ENCODE results near the gene FUZ. TPM values are rescaled to one million over a fixed set of nuclear protein-coding genes. Genes with fewer than 3 reads are reported as not detected.

The FUZ gene
- total and polyA plus RNA-seq, 4 donors: 3.8 to 12.5 (median 7.0) TPM

DNA sequence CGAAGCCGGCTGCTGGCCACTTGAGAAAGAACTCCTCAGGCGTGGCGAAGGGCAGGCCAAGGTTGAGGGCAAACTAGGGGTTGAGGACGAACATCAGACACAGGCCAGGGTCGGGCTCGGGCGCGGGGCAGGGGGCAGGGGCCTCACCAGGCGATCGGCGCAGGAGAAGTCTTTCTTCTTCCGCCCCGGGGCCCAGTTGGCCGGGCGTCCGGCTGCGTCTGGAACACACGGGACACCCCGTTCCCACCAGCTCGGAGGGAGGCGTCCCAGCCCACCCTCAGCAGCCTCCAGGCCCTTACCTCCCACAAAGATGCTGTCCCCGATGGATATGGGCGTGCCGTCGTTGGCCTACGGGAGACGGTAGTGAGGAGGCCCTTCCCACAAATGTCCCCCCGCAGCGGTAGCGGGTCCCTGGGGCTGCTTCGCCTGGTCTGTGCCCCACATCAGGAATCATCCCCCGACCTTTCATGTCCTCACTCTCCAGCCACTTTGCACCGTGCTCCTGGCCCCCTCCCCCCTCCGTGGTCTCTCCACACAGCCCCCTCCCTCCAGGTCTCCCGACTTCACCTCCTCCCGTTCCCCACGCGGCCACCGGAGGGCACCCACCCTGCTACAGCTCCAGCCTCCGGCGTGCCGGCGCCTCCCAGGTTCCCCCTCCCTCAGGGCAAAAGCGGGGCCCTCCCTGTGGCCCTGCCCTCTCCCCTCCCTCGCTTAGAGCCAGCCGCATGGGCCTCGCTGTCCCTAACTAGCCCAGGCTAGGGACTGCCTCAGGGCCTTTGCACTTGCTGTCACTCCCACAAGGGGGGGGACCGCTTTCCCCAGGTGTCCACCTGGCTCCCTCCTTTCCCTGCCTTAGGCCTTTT is 49.5 kb upstream of the FUZ start:
- WGBS: 89% methylated on average over 49 of the region's 49 CpGs
- H3K27ac ChIP-seq (ENCODE audit: low read depth in 1 of 2, low read length in 2 of 2): no peak overlapping the region

DNA sequence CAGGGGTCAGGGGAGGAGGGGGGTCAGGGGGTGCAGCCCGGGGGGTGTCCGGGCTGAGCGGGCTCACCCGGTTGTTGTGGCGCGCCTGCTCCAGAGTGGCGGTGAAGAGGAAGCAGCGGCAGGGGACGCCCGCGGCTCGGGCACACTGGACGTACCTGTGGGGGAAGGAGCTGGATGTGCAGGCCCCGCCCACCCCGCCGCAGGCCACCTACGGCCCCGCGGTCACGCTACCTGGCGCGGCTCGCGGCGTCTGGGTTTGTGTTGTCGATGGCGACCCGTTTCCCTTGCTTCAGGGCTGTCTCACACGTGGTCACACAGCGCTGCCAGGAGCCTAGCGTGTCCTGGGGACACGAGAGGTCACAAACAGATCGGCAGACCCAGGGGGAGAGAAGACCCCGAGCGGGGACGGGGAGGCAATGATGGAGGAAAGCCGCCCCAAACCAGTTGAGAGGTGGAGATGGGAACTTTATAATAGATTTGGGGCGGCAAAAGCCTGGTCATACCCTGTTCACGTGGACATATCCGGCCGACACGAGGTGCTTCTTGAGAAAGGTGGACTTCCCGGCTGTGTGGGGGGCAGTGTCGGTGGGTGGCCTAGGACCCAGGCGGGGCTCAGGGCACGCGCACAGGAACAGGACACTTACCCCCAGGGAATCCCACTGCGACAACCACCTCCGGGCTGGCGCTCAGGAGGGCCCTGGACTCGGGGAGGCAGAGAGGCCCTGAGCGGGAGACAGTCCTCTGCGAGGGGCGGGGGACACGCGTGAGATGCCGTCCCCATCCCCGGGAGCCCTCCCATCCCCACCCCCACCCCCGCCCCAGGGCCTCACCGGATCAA is 48.7 kb upstream of the FUZ start:
- WGBS: 90% methylated on average over 60 of the region's 60 CpGs
- DNase-seq (ENCODE audit: low spot score): no peak
- Histone ChIP-seq H3K4me3 (ENCODE audit: low read depth in 1 of 3, low read length in 3 of 3) (no peak overlapping the region), H3K9ac (ENCODE audit: low read depth in 1 of 2, low read length in 2 of 2) (no peak overlapping the region), H3K9me3 (ENCODE audit: control insufficient read depth in 4 of 4, low read length in 3 of 4) (no peaks in the 10 kb centered on the region), H3K4me1 (ENCODE audit: control insufficient read depth in 4 of 4, insufficient read depth in 4 of 4, low read length in 3 of 4) (peaks cover 12 to 21% (median 17%) of the 10 kb centered on the region in 4 donors), H3K27me3 (ENCODE audit: control insufficient read depth in 4 of 4, insufficient read depth in 4 of 4, low read length in 3 of 4) (no peaks in the 10 kb centered on the region), H3K36me3 (ENCODE audit: control insufficient read depth in 4 of 4, insufficient read depth in 3 of 4, low read depth in 1 of 4, low read length in 3 of 4) (peaks cover 4 to 57% (median 11%) of the 10 kb centered on the region in 4 donors), H3K27ac (ENCODE audit: low read depth in 1 of 2, low read length in 2 of 2) (no peak overlapping the region)
- TF ChIP-seq FOXA2 (IDR thresholded peaks at IDR 0.05) (no peak), TAF1 (conservative IDR thresholded peaks at IDR 0.05) (no peak), FOXA1 (IDR thresholded peaks at IDR 0.05) (no peak), GABPA (IDR thresholded peaks at IDR 0.05 in 1 of 2, conservative IDR thresholded peaks at IDR 0.05 in 1 of 2) (no peak), HNF4G (IDR thresholded peaks at IDR 0.05) (no peak), HNF4A (conservative IDR thresholded peaks at IDR 0.05) (no peak), RAD21 (IDR thresholded peaks at IDR 0.05) (no peak), JUND (IDR thresholded peaks at IDR 0.05) (no peak), RXRA (IDR thresholded peaks at IDR 0.05) (no peak), YY1 (IDR thresholded peaks at IDR 0.05) (no peak), SP1 (IDR thresholded peaks at IDR 0.05) (no peak), EGR1 (IDR thresholded peaks at IDR 0.05; ENCODE audit: low read depth in 2 of 2) (no peak), NR2F2 (IDR thresholded peaks at IDR 0.05) (no peak)
- TF ChIP-seq, protein P1, sequence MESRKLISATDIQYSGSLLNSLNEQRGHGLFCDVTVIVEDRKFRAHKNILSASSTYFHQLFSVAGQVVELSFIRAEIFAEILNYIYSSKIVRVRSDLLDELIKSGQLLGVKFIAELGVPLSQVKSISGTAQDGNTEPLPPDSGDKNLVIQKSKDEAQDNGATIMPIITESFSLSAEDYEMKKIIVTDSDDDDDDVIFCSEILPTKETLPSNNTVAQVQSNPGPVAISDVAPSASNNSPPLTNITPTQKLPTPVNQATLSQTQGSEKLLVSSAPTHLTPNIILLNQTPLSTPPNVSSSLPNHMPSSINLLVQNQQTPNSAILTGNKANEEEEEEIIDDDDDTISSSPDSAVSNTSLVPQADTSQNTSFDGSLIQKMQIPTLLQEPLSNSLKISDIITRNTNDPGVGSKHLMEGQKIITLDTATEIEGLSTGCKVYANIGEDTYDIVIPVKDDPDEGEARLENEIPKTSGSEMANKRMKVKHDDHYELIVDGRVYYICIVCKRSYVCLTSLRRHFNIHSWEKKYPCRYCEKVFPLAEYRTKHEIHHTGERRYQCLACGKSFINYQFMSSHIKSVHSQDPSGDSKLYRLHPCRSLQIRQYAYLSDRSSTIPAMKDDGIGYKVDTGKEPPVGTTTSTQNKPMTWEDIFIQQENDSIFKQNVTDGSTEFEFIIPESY (IDR thresholded peaks at IDR 0.05): no peak
- TF ChIP-seq, protein P2, sequence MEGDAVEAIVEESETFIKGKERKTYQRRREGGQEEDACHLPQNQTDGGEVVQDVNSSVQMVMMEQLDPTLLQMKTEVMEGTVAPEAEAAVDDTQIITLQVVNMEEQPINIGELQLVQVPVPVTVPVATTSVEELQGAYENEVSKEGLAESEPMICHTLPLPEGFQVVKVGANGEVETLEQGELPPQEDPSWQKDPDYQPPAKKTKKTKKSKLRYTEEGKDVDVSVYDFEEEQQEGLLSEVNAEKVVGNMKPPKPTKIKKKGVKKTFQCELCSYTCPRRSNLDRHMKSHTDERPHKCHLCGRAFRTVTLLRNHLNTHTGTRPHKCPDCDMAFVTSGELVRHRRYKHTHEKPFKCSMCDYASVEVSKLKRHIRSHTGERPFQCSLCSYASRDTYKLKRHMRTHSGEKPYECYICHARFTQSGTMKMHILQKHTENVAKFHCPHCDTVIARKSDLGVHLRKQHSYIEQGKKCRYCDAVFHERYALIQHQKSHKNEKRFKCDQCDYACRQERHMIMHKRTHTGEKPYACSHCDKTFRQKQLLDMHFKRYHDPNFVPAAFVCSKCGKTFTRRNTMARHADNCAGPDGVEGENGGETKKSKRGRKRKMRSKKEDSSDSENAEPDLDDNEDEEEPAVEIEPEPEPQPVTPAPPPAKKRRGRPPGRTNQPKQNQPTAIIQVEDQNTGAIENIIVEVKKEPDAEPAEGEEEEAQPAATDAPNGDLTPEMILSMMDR (IDR thresholded peaks at IDR 0.05; ENCODE audit: low read depth, low read length, missing input control): no peak
- TF ChIP-seq, protein P3, sequence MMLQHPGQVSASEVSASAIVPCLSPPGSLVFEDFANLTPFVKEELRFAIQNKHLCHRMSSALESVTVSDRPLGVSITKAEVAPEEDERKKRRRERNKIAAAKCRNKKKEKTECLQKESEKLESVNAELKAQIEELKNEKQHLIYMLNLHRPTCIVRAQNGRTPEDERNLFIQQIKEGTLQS (IDR thresholded peaks at IDR 0.05): no peak
- TF ChIP-seq, protein P4, sequence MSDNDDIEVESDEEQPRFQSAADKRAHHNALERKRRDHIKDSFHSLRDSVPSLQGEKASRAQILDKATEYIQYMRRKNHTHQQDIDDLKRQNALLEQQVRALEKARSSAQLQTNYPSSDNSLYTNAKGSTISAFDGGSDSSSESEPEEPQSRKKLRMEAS (IDR thresholded peaks at IDR 0.05): no peak
- TF ChIP-seq, protein P5, sequence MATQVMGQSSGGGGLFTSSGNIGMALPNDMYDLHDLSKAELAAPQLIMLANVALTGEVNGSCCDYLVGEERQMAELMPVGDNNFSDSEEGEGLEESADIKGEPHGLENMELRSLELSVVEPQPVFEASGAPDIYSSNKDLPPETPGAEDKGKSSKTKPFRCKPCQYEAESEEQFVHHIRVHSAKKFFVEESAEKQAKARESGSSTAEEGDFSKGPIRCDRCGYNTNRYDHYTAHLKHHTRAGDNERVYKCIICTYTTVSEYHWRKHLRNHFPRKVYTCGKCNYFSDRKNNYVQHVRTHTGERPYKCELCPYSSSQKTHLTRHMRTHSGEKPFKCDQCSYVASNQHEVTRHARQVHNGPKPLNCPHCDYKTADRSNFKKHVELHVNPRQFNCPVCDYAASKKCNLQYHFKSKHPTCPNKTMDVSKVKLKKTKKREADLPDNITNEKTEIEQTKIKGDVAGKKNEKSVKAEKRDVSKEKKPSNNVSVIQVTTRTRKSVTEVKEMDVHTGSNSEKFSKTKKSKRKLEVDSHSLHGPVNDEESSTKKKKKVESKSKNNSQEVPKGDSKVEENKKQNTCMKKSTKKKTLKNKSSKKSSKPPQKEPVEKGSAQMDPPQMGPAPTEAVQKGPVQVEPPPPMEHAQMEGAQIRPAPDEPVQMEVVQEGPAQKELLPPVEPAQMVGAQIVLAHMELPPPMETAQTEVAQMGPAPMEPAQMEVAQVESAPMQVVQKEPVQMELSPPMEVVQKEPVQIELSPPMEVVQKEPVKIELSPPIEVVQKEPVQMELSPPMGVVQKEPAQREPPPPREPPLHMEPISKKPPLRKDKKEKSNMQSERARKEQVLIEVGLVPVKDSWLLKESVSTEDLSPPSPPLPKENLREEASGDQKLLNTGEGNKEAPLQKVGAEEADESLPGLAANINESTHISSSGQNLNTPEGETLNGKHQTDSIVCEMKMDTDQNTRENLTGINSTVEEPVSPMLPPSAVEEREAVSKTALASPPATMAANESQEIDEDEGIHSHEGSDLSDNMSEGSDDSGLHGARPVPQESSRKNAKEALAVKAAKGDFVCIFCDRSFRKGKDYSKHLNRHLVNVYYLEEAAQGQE (IDR thresholded peaks at IDR 0.05): no peak

More for the DNA sequence above, 49.5 kb upstream of the FUZ start:
- Histone ChIP-seq H3K9me3 (ENCODE audit: control insufficient read depth in 4 of 4, low read length in 3 of 4) (no peaks in the 10 kb centered on the region), H3K36me3 (ENCODE audit: control insufficient read depth in 4 of 4, insufficient read depth in 3 of 4, low read depth in 1 of 4, low read length in 3 of 4) (peaks cover 4 to 50% (median 9%) of the 10 kb centered on the region in 4 donors), H3K4me1 (ENCODE audit: control insufficient read depth in 4 of 4, insufficient read depth in 4 of 4, low read length in 3 of 4) (peaks cover 12 to 23% (median 19%) of the 10 kb centered on the region in 4 donors), H3K27me3 (ENCODE audit: control insufficient read depth in 4 of 4, insufficient read depth in 4 of 4, low read length in 3 of 4) (no peaks in the 10 kb centered on the region), H3K9ac (ENCODE audit: low read depth in 1 of 2, low read length in 2 of 2) (no peak overlapping the region), H3K4me3 (ENCODE audit: low read depth in 1 of 3, low read length in 3 of 3) (no peak overlapping the region)
- TF ChIP-seq EGR1 (IDR thresholded peaks at IDR 0.05; ENCODE audit: low read depth in 2 of 2): no peak
- TF ChIP-seq JUND (IDR thresholded peaks at IDR 0.05): no peak
- no peak for TF ChIP-seq NR2F2 (IDR thresholded peaks at IDR 0.05)
- no peak for DNase-seq (ENCODE audit: low spot score)

Measured in liver (tissue), 9 donors.